T-helper 1 cell treated with Interleukin-12 subunit alpha and Interleukin-12 subunit beta and Interleukin-4 antibody, amounts not matched to agents 30 ng/mL and 1 ng/mL, for 36 hours (primary cell): ENCODE data around the gene HNRNPA1. TPM values are rescaled to one million over a fixed set of nuclear protein-coding genes. Genes with fewer than 3 reads are reported as not detected.
"Not testable (repeated sequence)": the region's sequence is repeated elsewhere in the genome, so short reads cannot be mapped to it uniquely, and the experiment has no call there.

Source experiments
- intact Hi-C: fragments of 100-400 bp; cut with micrococcal nuclease; formaldehyde crosslinking; loops from one replicate; pipeline ENCODE4 v1.15.1; 2024
- total RNA-seq: library from RNA; stranded (reverse); gene quantifications from 2 replicates; pipeline ENCODE4 v1.2.3, GENCODE V29; 2022

The HNRNPA1 gene
- total RNA-seq, 1 donor from 2014 or later = 1,289 TPM

- intact Hi-C loops = no loop called here
Measured at GRCh38 chr12:54296393-54297099, 16.0 kb downstream of the HNRNPA1 start.

- intact Hi-C loops = no loop called here
Measured at GRCh38 chr12:54298904-54299303, 18.4 kb downstream of the HNRNPA1 start.

GRCh38 chr12:54299515-54300224 lies 19.1 kb downstream of the HNRNPA1 start:
- intact Hi-C loops = loop anchor here (5.0 kb wide), 1 partner anchor 138 kb away; no protein-coding TSS in a partner anchor

- intact Hi-C loops = loop anchor here (5.0 kb wide), 1 partner anchor 137 kb away; no protein-coding TSS in a partner anchor
Measured at GRCh38 chr12:54300225-54300731, 19.8 kb downstream of the HNRNPA1 start.

GRCh38 chr12:54300732-54301427 lies 20.4 kb downstream of the HNRNPA1 start, which contains the start of gene NFE2:
Gene NFE2 (minus strand): TSS chr12:54301015. CDS start chr12:54295248, 5,767 bp downstream.
- intact Hi-C loops = loop anchor here (5.0 kb wide), 1 partner anchor 136 kb away; no protein-coding TSS in a partner anchor

GRCh38 chr12:54301428-54302048 lies 21.0 kb downstream of the HNRNPA1 start:
- intact Hi-C loops = loop anchor here (5.0 kb wide), 1 partner anchor 136 kb away; no protein-coding TSS in a partner anchor

- intact Hi-C loops = loop anchor here (5.0 kb wide), 1 partner anchor 134 kb away; no protein-coding TSS in a partner anchor
Measured at GRCh38 chr12:54303640-54304039, 23.1 kb downstream of the HNRNPA1 start.

- intact Hi-C loops = loop anchor here (5.0 kb wide), 1 partner anchor 133 kb away; no protein-coding TSS in a partner anchor
Measured at GRCh38 chr12:54304187-54304810, 23.8 kb downstream of the HNRNPA1 start.

- intact Hi-C loops = no loop called here
Measured at GRCh38 chr12:54306925-54307741, 26.6 kb downstream of the HNRNPA1 start.

- intact Hi-C loops = no loop called here
Measured at GRCh38 chr12:54311051-54311450, 30.5 kb downstream of the HNRNPA1 start.

GRCh38 chr12:54312309-54312708 lies 31.8 kb downstream of the HNRNPA1 start:
- intact Hi-C loops = not testable (repeated sequence)

GRCh38 chr12:54321363-54321762 lies 40.8 kb downstream of the HNRNPA1 start:
- intact Hi-C loops = no loop called here

GRCh38 chr12:54324617-54325441 lies 44.3 kb downstream of the HNRNPA1 start, which contains the start of gene COPZ1:
Gene COPZ1 (plus strand): TSS chr12:54325131. CDS start chr12:54325164, 33 bp downstream.
- intact Hi-C loops = loop anchor here (1.0 to 2.0 kb wide), 10 partner anchors 30 to 598 kb away; partner anchors contain the start of genes CALCOCO1, CBX5, GPR84 and HNRNPA1

- intact Hi-C loops = loop anchor here (1.0 to 2.0 kb wide), 6 partner anchors 31 to 598 kb away; partner anchors contain the start of genes CALCOCO1 and GPR84
Measured at GRCh38 chr12:54325442-54326109, 45.0 kb downstream of the HNRNPA1 start.

GRCh38 chr12:54328595-54329337 lies 48.2 kb downstream of the HNRNPA1 start:
- intact Hi-C loops = no loop called here

GRCh38 chr12:54329759-54330158 lies 49.2 kb downstream of the HNRNPA1 start:
- intact Hi-C loops = no loop called here

- intact Hi-C loops = no loop called here
Measured at GRCh38 chr12:54330442-54330841, 49.9 kb downstream of the HNRNPA1 start.
